ENCODE data around the gene PACRG. TPM values are rescaled to one million over a fixed set of nuclear protein-coding genes. Genes with fewer than 3 reads are reported as not detected.

The PACRG gene
- polyA plus RNA-seq, 2 of the 4 experiments (the other 2 are of a cell fraction), result 0.14 to 0.30 TPM

DNA sequence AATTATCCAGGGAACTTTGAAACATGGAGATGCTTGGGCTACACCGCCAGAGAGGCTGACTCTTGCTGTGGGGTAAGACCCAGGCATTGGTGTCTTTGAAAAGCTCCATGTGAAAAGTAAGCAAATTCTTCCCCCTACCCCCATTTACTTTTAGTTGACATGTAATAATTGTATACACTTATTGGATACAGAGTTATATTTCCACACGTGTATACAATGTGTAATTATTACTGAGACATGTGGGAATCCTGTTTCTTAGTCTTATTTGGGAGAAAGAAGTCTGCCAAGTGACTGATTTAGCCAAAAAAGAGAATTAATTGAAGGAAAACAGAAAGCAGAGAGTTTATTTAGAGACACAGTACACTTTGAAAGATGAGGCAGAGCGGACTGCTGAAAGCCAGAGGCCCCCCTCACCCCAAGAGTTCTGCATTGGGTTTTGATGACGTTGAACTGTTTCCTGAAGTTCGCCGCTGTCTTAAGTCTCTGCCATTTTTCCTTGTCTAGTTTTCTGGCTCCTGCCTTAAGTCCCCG is 193.8 kb downstream of the PACRG start:
- ChIA-PET CTCF (no interaction called here), POLR2A (no interaction called here)
- DNase-seq (ENCODE audit: low read depth in 1 of 2, low spot score in 1 of 2) (no peak), FAIRE-seq (no peak), ATAC-seq (no peak)
- 26% methylated on average over 7 of the region's 7 CpGs for WGBS (ENCODE audit: missing lambda C conversion rate)
- Histone ChIP-seq H3K4me1 (no peaks in the 10 kb centered on the region), H3K4me2 (no peak overlapping the region), H3K9me3 (no peaks in the 10 kb centered on the region), H3K4me3 (no peak overlapping the region), H3K27ac (no peak overlapping the region)
- TF ChIP-seq MAZ (IDR thresholded peaks at IDR 0.05; ENCODE audit: borderline replicate concordance, low read depth, low read length) (no peak), ZC3H11A (IDR thresholded peaks at IDR 0.05) (no peak), RARB (CRISPR knock-in tag; IDR thresholded peaks at IDR 0.05) (no peak), KDM5A (IDR thresholded peaks at IDR 0.05) (no peak), BHLHE40 (IDR thresholded peaks at IDR 0.05; ENCODE audit: low read depth, low read length) (no peak), FOXS1 (CRISPR knock-in tag; IDR thresholded peaks at IDR 0.05) (no peak)

DNA sequence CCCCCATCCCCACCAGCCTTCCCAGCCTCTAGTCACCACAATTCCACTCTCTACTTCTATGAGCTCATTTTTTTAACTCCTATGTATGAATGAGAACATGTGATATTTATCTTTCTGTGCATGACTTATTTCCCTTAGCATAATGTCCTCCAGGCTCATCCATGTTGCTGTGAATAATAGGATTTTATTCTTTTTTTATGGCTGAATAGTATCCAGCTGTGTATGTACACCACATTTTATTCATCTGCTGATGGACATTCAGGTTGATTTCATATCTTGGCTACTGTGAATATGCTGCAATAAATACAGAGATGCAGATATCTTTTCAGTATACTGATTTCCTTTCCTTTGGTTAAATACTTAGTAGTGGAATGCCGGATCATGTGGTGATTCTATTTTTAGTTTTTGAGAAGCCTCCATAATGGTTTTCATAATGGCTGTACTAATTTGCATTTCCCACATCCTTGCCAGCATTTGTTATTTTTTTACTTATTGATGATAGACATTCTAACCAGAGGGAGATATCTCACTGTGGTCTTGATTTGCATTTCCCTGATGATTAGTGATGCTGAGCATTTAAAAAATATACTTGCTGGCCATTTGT is 194.9 kb downstream of the PACRG start:
- Histone ChIP-seq H3K4me3 (no peak overlapping the region), H3K9me3 (no peaks in the 10 kb centered on the region), H3K4me1 (no peaks in the 10 kb centered on the region), H3K27ac (no peak overlapping the region), H3K4me2 (no peak overlapping the region)
- ChIA-PET POLR2A (no interaction called here), CTCF (no interaction called here)
- 0% methylated on average over 1 of the region's 1 CpG for whole genome bisulfite sequencing (ENCODE audit: missing lambda C conversion rate)
- FAIRE-seq (no peak), ATAC-seq (no peak), DNase-seq (ENCODE audit: low read depth in 1 of 2, low spot score in 1 of 2) (no peak)
- TF ChIP-seq CHD2 (IDR thresholded peaks at IDR 0.05; ENCODE audit: low read length, partially characterized antibody) (no peak), RNF2 (IDR thresholded peaks at IDR 0.05; ENCODE audit: borderline replicate concordance, low read depth) (no peak), HOXB5 (CRISPR knock-in tag; IDR thresholded peaks at IDR 0.05) (no peak), BHLHE40 (IDR thresholded peaks at IDR 0.05; ENCODE audit: low read depth, low read length) (no peak), ZC3H11A (IDR thresholded peaks at IDR 0.05) (no peak), ZSCAN20 (CRISPR knock-in tag; IDR thresholded peaks at IDR 0.05) (no peak), ZNF302 (CRISPR knock-in tag; IDR thresholded peaks at IDR 0.05) (no peak), EP300 (IDR thresholded peaks at IDR 0.05) (no peak), JUN (IDR thresholded peaks at IDR 0.05) (no peak), CEBPB (IDR thresholded peaks at IDR 0.05) (no peak), EHMT2 (IDR thresholded peaks at IDR 0.05; ENCODE audit: low read depth) (no peak), PHF8 (IDR thresholded peaks at IDR 0.05; ENCODE audit: borderline replicate concordance, low read depth) (no peak), RAD21 (conservative IDR thresholded peaks at IDR 0.05 in 1 of 2, IDR thresholded peaks at IDR 0.05 in 1 of 2) (no peak), MAZ (IDR thresholded peaks at IDR 0.05; ENCODE audit: borderline replicate concordance, low read depth, low read length) (no peak), KDM1A (IDR thresholded peaks at IDR 0.05; ENCODE audit: low read depth) (no peak)
- TF ChIP-seq, protein P1, sequence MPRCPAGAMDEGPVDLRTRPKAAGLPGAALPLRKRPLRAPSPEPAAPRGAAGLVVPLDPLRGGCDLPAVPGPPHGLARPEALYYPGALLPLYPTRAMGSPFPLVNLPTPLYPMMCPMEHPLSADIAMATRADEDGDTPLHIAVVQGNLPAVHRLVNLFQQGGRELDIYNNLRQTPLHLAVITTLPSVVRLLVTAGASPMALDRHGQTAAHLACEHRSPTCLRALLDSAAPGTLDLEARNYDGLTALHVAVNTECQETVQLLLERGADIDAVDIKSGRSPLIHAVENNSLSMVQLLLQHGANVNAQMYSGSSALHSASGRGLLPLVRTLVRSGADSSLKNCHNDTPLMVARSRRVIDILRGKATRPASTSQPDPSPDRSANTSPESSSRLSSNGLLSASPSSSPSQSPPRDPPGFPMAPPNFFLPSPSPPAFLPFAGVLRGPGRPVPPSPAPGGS (IDR thresholded peaks at IDR 0.05), result no peak
- TF ChIP-seq, protein P2, sequence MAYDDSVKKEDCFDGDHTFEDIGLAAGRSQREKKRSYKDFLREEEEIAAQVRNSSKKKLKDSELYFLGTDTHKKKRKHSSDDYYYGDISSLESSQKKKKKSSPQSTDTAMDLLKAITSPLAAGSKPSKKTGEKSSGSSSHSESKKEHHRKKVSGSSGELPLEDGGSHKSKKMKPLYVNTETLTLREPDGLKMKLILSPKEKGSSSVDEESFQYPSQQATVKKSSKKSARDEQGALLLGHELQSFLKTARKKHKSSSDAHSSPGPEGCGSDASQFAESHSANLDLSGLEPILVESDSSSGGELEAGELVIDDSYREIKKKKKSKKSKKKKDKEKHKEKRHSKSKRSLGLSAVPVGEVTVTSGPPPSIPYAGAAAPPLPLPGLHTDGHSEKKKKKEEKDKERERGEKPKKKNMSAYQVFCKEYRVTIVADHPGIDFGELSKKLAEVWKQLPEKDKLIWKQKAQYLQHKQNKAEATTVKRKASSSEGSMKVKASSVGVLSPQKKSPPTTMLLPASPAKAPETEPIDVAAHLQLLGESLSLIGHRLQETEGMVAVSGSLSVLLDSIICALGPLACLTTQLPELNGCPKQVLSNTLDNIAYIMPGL (CRISPR knock-in tag; IDR thresholded peaks at IDR 0.05; ENCODE audit: borderline replicate concordance), result no peak
- TF ChIP-seq, protein P3, sequence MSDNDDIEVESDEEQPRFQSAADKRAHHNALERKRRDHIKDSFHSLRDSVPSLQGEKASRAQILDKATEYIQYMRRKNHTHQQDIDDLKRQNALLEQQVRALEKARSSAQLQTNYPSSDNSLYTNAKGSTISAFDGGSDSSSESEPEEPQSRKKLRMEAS (IDR thresholded peaks at IDR 0.05), result no peak
- TF ChIP-seq, protein P4, sequence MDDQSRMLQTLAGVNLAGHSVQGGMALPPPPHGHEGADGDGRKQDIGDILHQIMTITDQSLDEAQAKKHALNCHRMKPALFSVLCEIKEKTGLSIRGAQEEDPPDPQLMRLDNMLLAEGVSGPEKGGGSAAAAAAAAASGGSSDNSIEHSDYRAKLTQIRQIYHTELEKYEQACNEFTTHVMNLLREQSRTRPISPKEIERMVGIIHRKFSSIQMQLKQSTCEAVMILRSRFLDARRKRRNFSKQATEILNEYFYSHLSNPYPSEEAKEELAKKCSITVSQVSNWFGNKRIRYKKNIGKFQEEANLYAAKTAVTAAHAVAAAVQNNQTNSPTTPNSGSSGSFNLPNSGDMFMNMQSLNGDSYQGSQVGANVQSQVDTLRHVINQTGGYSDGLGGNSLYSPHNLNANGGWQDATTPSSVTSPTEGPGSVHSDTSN (IDR thresholded peaks at IDR 0.05), result no peak
